ENCODE results near the gene TICAM1.

GRCh38 chr19:4861147-4861546 lies 29.6 kb upstream of the TICAM1 start:
- TF ChIP-seq PKNOX1 (IDR thresholded peaks at IDR 0.05) (no peak), TARDBP (IDR thresholded peaks at IDR 0.05) (no peak), FOXK2 (IDR thresholded peaks at IDR 0.05) (no peak), FOXA1 (IDR thresholded peaks at IDR 0.05) (no peak), FOXM1 (IDR thresholded peaks at IDR 0.05; ENCODE audit: borderline replicate concordance) (no peak), NFRKB (IDR thresholded peaks at IDR 0.05) (no peak), SUZ12 (IDR thresholded peaks at IDR 0.05) (no peak), ELF4 (IDR thresholded peaks at IDR 0.05) (no peak), LEF1 (IDR thresholded peaks at IDR 0.05; ENCODE audit: borderline replicate concordance) (no peak), ZNF384 (IDR thresholded peaks at IDR 0.05) (no peak), CTBP1 (IDR thresholded peaks at IDR 0.05; ENCODE audit: borderline replicate concordance) (no peak), SP1 (IDR thresholded peaks at IDR 0.05) (no peak)

Data from HEK293T (cell line).